HG03378 (cell line): ENCODE results near the gene MYBPC1.
"Not testable (repeated sequence)": the region's sequence is repeated elsewhere in the genome, so short reads cannot be mapped to it uniquely, and the experiment has no call there.

Source experiments
- ATAC-seq: cut with Tn5 transposase; IDR thresholded peaks from one replicate; pipeline ENCODE4 v1.9.1; 2021; ENCODE audit warnings: mild to moderate bottlenecking, moderate library complexity; ENCODE audit not compliant: unreplicated experiment

The MYBPC1 gene

GRCh38 chr12:101720118-101720517 lies 125.3 kb downstream of the MYBPC1 start:
- ATAC-seq = no peak

GRCh38 chr12:101722392-101722791 lies 127.6 kb downstream of the MYBPC1 start:
- no peak for ATAC-seq

GRCh38 chr12:101727098-101727497 lies 132.3 kb downstream of the MYBPC1 start:
- no peak for ATAC-seq

- ATAC-seq = no peak
These were observed 135.1 kb downstream of the MYBPC1 start for GRCh38 chr12:101729842-101730241.

GRCh38 chr12:101732318-101732717 lies 137.5 kb downstream of the MYBPC1 start:
- no peak for ATAC-seq

GRCh38 chr12:101733166-101733565 lies 138.4 kb downstream of the MYBPC1 start:
- ATAC-seq = no peak

- ATAC-seq = not testable (repeated sequence)
These were observed 139.7 kb downstream of the MYBPC1 start for GRCh38 chr12:101734482-101734881.
